ENCODE measurements around the gene CDC42EP4. TPM values are rescaled to one million over a fixed set of nuclear protein-coding genes. Genes with fewer than 3 reads are reported as not detected.

Gene CDC42EP4
- total and polyA plus RNA-seq, 5 donors from 2014 or later: 0.31 to 4.6 (median 0.52) TPM; not detected in 2

GRCh38 chr17:73307130-73307529, 4.7 kb downstream of the CDC42EP4 start:
- H3K36me3 Mint-ChIP-seq: no peaks in the 10 kb centered on the region
- H3K4me1 Mint-ChIP-seq: peaks cover 0 to 16% (median 7%) of the 10 kb centered on the region in 4 donors
- H3K4me3 ChIP-seq (ENCODE audit: low read depth, low read length): no peak overlapping the region
- no peak overlapping the region for H3K27ac ChIP-seq (ENCODE audit: insufficient read depth, low read length, poor library complexity, severe bottlenecking)
- no peaks in the 10 kb centered on the region for H3K9me3 Mint-ChIP-seq
- H3K9me3 ChIP-seq (ENCODE audit: control insufficient read depth in 2 of 2, low read length in 2 of 2): no peaks in the 10 kb centered on the region
- DNase-seq (no peak), ATAC-seq (ENCODE audit: low read depth in 2 of 2) (no peak)
- H3K27me3 ChIP-seq (ENCODE audit: control insufficient read depth, insufficient read depth, low read length): no peaks in the 10 kb centered on the region
- H3K36me3 ChIP-seq (ENCODE audit: control insufficient read depth, insufficient read depth, low read length): no peaks in the 10 kb centered on the region
- peaks cover 19% of the 10 kb centered on the region for H3K4me1 ChIP-seq (ENCODE audit: control insufficient read depth, insufficient read depth, low read length, poor library complexity, severe bottlenecking)
- H3K27me3 Mint-ChIP-seq: peaks cover 24% of the 10 kb centered on the region
- H3K4me3 Mint-ChIP-seq: no peak overlapping the region
- no peak overlapping the region for H3K27ac Mint-ChIP-seq

- Mint-ChIP-seq H3K4me1 (peaks cover 0 to 16% (median 7%) of the 10 kb centered on the region in 4 donors), H3K27me3 (peaks cover 24% of the 10 kb centered on the region), H3K36me3 (no peaks in the 10 kb centered on the region), H3K27ac (no peak overlapping the region), H3K4me3 (peak overlapping the region in 1 of 4 donors; percentile 41), H3K9me3 (no peaks in the 10 kb centered on the region)
- Histone ChIP-seq H3K9me3 (ENCODE audit: control insufficient read depth in 2 of 2, low read length in 2 of 2) (no peaks in the 10 kb centered on the region), H3K27ac (ENCODE audit: insufficient read depth, low read length, poor library complexity, severe bottlenecking) (no peak overlapping the region), H3K4me3 (ENCODE audit: low read depth, low read length) (no peak overlapping the region), H3K27me3 (ENCODE audit: control insufficient read depth, insufficient read depth, low read length) (no peaks in the 10 kb centered on the region), H3K4me1 (ENCODE audit: control insufficient read depth, insufficient read depth, low read length, poor library complexity, severe bottlenecking) (peaks cover 15% of the 10 kb centered on the region), H3K36me3 (ENCODE audit: control insufficient read depth, insufficient read depth, low read length) (no peaks in the 10 kb centered on the region)
- DNase-seq (no peak), ATAC-seq (ENCODE audit: low read depth in 2 of 2) (no peak)
Measured at GRCh38 chr17:73305845-73306836, 5.7 kb downstream of the CDC42EP4 start.

DNA sequence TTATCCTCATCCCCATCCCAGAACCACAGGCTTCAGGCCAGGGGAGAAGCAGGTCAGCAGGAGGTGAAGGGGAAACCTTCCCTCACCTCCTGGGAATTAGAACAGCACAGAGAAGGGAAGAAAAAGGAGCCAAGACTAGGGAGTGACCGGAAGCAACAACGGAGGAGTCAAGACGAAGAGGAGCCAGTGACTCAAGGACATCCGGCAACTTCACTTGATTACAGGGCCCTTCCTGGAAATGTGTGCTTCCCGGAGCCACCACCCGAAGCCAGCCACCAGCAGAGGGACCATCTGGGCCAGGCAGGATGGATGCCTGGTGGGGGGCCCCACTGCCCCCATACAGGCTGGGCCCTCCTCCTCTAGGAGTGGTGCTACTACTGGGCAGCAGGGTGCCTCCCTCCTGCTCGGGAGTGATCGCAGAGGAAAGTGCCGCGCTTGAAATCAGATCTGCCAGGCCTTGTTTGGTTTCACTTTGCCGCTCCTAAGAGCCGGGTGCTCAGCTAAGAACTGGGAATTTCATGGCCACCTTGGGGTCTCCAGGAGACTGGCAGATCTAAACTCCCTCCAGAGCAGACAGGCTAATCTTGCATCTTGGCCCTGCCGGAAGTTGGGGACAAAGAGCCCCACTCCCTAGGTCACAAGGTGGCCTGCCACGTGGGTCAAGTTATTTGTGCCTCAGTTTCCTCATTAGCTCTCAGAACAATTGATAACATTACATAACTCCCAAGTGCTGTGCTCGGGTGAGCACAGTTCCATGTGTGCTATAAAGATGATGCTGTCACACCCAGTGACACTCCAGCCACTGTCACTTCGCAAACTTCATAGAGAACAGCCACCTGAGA, 6.6 kb downstream of the CDC42EP4 start:
- DNase-seq: no peak
- H3K27me3 Mint-ChIP-seq: peaks cover 22% of the 10 kb centered on the region
- Histone ChIP-seq H3K4me1 (ENCODE audit: control insufficient read depth, insufficient read depth, low read length, poor library complexity, severe bottlenecking) (peaks cover 6% of the 10 kb centered on the region), H3K27ac (ENCODE audit: insufficient read depth, low read length, poor library complexity, severe bottlenecking) (no peak overlapping the region), H3K4me3 (ENCODE audit: low read depth, low read length) (no peak overlapping the region), H3K9me3 (ENCODE audit: control insufficient read depth in 2 of 2, low read length in 2 of 2) (no peaks in the 10 kb centered on the region), H3K27me3 (ENCODE audit: control insufficient read depth, insufficient read depth, low read length) (no peaks in the 10 kb centered on the region), H3K36me3 (ENCODE audit: control insufficient read depth, insufficient read depth, low read length) (no peaks in the 10 kb centered on the region)
- ATAC-seq (ENCODE audit: low read depth in 2 of 2): no peak
- no peaks in the 10 kb centered on the region for H3K9me3 Mint-ChIP-seq
- H3K4me1 Mint-ChIP-seq: peaks cover 0 to 13% (median 5%) of the 10 kb centered on the region in 4 donors
- peak overlapping the region in 1 of 4 donors; percentile 41 for H3K4me3 Mint-ChIP-seq
- no peak overlapping the region for H3K27ac Mint-ChIP-seq
- H3K36me3 Mint-ChIP-seq: no peaks in the 10 kb centered on the region

- H3K27me3 Mint-ChIP-seq: peaks cover 14% of the 10 kb centered on the region
- no peaks in the 10 kb centered on the region for H3K27me3 ChIP-seq (ENCODE audit: control insufficient read depth, insufficient read depth, low read length)
- H3K36me3 ChIP-seq (ENCODE audit: control insufficient read depth, insufficient read depth, low read length): no peaks in the 10 kb centered on the region
- no peak overlapping the region for H3K4me3 Mint-ChIP-seq
- H3K4me1 ChIP-seq (ENCODE audit: control insufficient read depth, insufficient read depth, low read length, poor library complexity, severe bottlenecking): no peaks in the 10 kb centered on the region
- H3K27ac ChIP-seq (ENCODE audit: insufficient read depth, low read length, poor library complexity, severe bottlenecking): no peak overlapping the region
- no peak overlapping the region for H3K27ac Mint-ChIP-seq
- peaks cover 0 to 11% (median 1%) of the 10 kb centered on the region in 4 donors for H3K4me1 Mint-ChIP-seq
- H3K9me3 Mint-ChIP-seq: no peaks in the 10 kb centered on the region
- no peaks in the 10 kb centered on the region for H3K36me3 Mint-ChIP-seq
- ATAC-seq (ENCODE audit: low read depth in 2 of 2) (no peak), DNase-seq (no peak)
- H3K9me3 ChIP-seq (ENCODE audit: control insufficient read depth in 2 of 2, low read length in 2 of 2): no peaks in the 10 kb centered on the region
- no peak overlapping the region for H3K4me3 ChIP-seq (ENCODE audit: low read depth, low read length)
Measured at GRCh38 chr17:73304438-73304837, 7.4 kb downstream of the CDC42EP4 start.

DNA sequence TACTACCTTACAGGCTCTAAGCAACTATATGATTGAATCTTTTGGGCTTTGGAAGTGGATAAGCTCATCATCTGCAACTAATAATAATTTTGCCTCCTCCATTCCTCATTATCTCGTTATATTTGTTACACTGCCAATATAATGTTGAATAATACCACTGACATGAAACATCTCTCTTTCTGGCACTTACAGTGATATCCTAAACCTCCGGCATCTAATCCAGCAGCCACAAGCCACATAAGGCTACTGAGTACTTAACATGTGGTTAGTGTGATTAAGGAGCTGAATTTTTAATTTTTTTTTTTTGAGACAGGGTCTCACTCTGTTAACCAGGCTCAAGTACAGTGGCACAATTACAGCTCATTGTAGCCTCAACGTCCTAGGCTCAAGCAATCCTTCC, 9.6 kb downstream of the CDC42EP4 start:
- no peak overlapping the region for H3K4me3 Mint-ChIP-seq
- Histone ChIP-seq H3K36me3 (ENCODE audit: control insufficient read depth, insufficient read depth, low read length) (no peaks in the 10 kb centered on the region), H3K4me3 (ENCODE audit: low read depth, low read length) (no peak overlapping the region), H3K4me1 (ENCODE audit: control insufficient read depth, insufficient read depth, low read length, poor library complexity, severe bottlenecking) (no peaks in the 10 kb centered on the region), H3K27me3 (ENCODE audit: control insufficient read depth, insufficient read depth, low read length) (no peaks in the 10 kb centered on the region), H3K27ac (ENCODE audit: insufficient read depth, low read length, poor library complexity, severe bottlenecking) (no peak overlapping the region), H3K9me3 (ENCODE audit: control insufficient read depth in 2 of 2, low read length in 2 of 2) (no peaks in the 10 kb centered on the region)
- no peak overlapping the region for H3K27ac Mint-ChIP-seq
- H3K9me3 Mint-ChIP-seq: peaks cover 0 to 3% (median 0%) of the 10 kb centered on the region in 7 donors
- H3K4me1 Mint-ChIP-seq: peaks cover 0 to 9% (median 0%) of the 10 kb centered on the region in 4 donors
- ATAC-seq (ENCODE audit: low read depth in 2 of 2) (no peak), DNase-seq (no peak)
- H3K36me3 Mint-ChIP-seq: no peaks in the 10 kb centered on the region
- peaks cover 7% of the 10 kb centered on the region for H3K27me3 Mint-ChIP-seq

DNA sequence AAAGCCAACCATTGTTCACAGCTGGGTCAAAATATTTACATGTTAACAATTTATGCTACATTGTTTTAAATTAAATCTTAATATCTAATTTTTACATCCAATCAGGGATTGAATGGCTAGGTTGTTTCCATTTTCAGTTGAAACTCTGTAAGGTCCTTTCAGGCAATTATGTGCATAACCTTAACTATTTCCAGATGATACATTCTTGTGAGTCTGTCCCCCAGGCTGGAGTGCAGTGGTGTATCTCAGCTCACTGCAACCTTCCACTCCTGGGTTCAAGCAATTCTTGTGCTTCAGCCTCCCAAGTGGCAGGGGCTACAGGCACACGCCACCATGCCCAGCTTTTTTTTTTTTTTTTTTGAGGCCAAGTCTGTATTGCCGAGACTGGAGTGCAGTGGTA, 10.4 kb downstream of the CDC42EP4 start:
- Histone ChIP-seq H3K4me3 (ENCODE audit: low read depth, low read length) (no peak overlapping the region), H3K36me3 (ENCODE audit: control insufficient read depth, insufficient read depth, low read length) (no peaks in the 10 kb centered on the region), H3K27me3 (ENCODE audit: control insufficient read depth, insufficient read depth, low read length) (no peaks in the 10 kb centered on the region), H3K27ac (ENCODE audit: insufficient read depth, low read length, poor library complexity, severe bottlenecking) (no peak overlapping the region), H3K4me1 (ENCODE audit: control insufficient read depth, insufficient read depth, low read length, poor library complexity, severe bottlenecking) (no peaks in the 10 kb centered on the region), H3K9me3 (ENCODE audit: control insufficient read depth in 2 of 2, low read length in 2 of 2) (no peaks in the 10 kb centered on the region)
- ATAC-seq (ENCODE audit: low read depth in 2 of 2): no peak
- Mint-ChIP-seq H3K27ac (no peak overlapping the region), H3K4me3 (no peak overlapping the region), H3K36me3 (no peaks in the 10 kb centered on the region), H3K4me1 (peaks cover 0 to 9% (median 0%) of the 10 kb centered on the region in 4 donors), H3K9me3 (peaks cover 0 to 3% (median 0%) of the 10 kb centered on the region in 7 donors), H3K27me3 (peaks cover 7% of the 10 kb centered on the region)
- DNase-seq: no peak

DNA sequence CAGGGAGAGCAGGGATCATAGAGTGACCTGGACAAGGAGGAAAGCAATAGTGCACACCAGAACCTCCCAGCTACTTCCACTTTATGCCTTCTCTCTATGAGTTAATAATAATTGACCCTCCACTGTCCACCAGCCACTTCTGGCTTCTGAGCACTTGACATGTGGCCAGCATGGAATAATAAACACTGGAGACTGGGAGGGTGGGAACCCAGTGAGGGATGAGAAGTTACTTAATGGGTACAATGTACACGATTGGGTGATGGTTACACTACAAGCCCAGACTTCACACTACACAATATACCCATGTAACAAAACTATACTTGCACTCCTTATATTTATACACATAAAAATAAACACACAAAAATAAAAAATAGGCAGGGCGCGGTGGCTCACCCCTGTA, 11.4 kb downstream of the CDC42EP4 start:
- Mint-ChIP-seq H3K36me3 (no peaks in the 10 kb centered on the region), H3K4me1 (peaks cover 0 to 9% (median 0%) of the 10 kb centered on the region in 4 donors), H3K27ac (no peak overlapping the region), H3K27me3 (peaks cover 7% of the 10 kb centered on the region), H3K9me3 (peaks cover 0 to 3% (median 0%) of the 10 kb centered on the region in 7 donors), H3K4me3 (no peak overlapping the region)
- Histone ChIP-seq H3K27ac (ENCODE audit: insufficient read depth, low read length, poor library complexity, severe bottlenecking) (no peak overlapping the region), H3K27me3 (ENCODE audit: control insufficient read depth, insufficient read depth, low read length) (no peaks in the 10 kb centered on the region), H3K4me3 (ENCODE audit: low read depth, low read length) (no peak overlapping the region), H3K9me3 (ENCODE audit: control insufficient read depth in 2 of 2, low read length in 2 of 2) (no peaks in the 10 kb centered on the region), H3K4me1 (ENCODE audit: control insufficient read depth, insufficient read depth, low read length, poor library complexity, severe bottlenecking) (no peaks in the 10 kb centered on the region), H3K36me3 (ENCODE audit: control insufficient read depth, insufficient read depth, low read length) (no peaks in the 10 kb centered on the region)
- ATAC-seq (ENCODE audit: low read depth in 2 of 2): no peak
- DNase-seq: no peak
